Cortex of kidney (tissue), 1 donor: ENCODE results near the gene LBH.

Experiments
- DNase-seq: peaks from one replicate; lab custom pipeline; 2025; lab: John Stamatoyannopoulos, UW

The LBH gene

DNA sequence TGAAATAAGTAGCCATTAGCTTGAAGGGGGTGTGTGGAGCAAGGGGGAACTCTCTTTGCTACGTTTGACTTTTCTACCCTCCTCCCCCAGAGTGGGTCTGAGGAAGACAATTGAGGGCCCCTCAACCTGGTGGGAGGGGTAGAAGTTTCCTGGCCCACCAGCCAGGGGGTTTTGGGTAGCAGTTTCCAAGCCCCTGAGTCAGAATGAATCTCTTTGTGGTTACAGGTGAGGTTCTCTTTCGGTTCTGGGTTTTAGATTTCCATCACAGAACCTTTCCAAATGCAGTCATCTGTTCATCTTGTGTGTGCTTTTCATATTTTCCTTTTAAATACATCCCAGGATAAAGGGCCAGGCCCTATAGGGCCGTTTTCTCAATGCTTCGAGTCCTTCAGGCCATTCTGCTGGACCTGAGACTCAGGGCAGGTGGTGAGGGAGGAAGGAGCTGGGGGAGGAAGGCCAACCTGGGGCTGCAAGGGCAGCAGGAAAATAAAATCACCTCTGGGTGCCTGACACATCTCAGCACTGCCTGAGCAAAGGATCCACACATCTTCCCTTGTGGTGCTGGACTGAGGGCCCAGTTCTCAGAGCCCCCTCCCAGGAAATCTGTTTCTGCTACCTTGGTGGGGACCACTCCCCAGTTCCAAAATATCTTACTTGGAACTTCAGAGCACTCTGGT lies 4.7 kb downstream of the LBH start:
- no peak for DNase-seq

GRCh38 chr2:30236591-30237238 lies 5.4 kb downstream of the LBH start:
- DNase-seq = no peak

DNA sequence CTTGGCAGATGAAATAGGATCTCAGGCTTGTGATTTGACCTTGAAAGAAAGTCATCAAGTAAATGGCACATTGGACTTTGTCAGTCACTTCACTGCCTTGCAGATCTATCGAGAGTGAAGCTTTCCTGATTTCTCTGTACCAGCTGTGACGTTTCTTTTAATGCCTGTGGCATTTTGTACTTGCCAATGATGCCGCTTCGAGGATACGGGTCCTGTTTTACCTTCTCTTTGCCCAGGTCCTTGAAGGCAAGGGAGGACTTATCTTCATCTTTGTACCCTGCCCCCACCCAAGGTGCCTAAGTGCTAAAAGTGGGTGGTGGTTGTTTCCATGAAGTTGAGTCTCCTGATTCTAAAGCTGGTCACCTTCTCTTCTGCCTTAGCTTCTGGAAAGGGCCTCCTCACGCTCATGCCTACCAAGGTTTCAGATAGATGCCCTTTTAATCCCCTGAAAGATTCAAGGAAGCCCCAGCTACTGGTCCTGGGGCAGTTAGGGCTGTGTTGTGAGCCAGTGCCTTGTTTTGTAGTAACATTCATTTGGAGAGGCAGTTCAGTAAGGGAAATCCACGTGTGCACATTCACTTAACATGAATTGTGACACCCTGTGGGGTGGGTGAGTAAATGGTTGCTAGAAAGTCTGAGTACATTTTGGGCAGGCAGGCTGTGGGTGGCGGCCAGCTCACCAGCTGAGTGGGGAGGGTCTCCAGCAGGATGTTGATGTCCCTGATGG lies 6.1 kb downstream of the LBH start:
- DNase-seq = no peak

DNA sequence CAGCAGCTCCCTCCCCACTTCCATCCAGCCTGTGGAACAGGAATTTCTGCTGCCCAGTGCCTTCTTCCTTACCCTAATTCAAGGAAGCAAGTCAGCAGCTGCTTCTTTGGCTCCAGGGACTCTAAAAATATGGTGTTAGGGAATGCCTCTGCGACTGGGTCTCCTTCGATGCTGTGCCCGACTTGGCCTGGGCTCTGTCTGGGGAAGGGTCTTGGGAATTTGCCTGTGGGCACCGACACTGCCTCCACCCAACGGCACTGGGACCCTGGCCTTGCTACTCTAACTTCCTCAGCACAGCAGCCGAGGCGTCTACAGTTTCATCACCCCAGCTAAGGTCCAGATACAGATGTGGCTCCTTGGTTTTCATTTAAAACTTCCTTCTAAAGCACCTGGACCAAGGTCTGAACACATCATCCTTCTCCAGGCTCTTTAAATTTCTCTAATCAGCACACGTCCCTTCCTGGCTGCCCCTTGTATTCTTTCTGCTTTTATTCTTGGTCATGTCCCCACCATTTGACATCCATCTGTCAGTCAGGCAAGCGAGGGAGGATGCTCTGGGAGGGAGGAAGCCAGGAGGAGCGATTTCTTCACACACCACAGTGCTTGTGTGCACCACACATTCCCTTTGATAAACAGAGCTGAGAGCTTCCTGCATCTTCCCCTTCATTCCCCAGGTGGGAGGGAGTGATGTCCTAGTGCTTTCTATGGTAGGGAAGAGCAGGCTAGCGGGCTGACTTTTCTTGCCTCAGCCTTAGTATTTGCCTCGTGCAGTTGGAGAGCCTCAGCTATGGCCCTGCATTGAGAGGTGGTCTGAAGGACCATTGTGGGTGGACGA lies 6.8 kb downstream of the LBH start:
- DNase-seq = no peak

DNA sequence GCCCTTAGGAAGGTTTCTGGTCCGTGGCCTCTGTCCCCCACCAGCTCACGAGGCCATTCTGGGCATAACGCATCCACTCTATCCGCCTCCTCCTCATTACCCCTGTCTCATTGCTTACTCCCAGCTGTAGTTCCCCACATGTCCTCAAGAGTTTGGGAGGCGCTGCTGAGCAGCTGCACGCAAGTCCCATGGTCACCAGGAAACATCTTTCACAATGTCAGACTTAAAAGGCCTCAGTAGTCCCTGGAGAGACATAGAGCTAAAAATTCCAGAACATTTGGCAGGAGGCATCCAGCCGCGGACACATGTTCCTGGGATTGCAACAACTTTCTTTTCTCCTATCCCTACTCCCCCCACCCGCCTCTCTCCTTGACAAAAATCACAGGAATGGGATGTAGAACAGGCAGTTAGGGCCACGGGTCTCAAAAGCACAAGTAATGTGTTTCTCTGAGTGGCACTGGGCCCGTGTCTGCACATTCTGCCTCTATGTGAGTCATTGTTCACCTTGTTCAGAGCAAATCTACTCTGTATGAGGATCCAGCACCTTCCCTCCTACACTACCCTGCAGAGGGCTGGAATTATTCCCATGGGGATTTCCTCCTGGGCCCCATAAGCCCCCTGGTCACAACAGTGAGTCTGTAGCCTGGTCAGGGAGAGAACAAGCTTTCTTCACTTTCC lies 8.1 kb downstream of the LBH start:
- no peak for DNase-seq

DNA sequence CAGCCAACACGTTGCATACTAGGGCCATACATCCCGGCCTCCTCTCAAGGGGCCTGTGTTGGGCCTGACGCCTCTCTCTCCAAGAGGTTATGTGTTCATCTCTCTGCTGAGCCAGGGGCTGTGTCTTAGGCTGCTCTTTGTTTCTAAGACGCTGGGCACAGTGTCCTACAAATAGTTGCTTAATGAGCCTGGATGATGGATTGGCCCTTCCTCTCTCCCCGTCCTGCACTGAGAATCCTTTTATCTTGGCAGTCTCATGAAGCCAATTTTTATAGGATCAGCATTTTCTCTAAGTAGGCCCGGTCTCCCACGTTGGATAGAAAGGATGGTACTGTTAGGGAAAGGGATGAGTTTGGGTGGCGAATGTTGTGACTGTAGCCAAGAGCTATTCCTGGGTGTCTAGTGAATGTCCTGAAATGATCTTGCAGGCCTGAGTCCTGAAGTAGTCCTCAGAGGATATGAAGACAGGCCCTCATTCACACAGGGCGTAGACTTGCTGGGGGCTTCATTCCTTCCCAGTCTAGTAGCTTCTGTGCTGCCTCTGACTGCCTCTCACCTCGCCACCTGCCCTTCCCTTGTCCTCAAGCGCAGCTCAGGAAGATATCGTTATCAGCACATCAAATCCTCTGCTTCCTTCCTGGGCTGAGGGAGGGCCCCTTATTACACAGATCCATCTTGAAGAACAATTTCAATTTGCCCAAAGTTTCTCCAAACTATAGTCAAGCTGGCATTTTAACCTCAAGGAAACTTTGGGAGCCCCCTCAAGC lies 8.8 kb downstream of the LBH start:
- DNase-seq = no peak

GRCh38 chr2:30243231-30243630 lies 11.9 kb downstream of the LBH start:
- DNase-seq = no peak

DNA sequence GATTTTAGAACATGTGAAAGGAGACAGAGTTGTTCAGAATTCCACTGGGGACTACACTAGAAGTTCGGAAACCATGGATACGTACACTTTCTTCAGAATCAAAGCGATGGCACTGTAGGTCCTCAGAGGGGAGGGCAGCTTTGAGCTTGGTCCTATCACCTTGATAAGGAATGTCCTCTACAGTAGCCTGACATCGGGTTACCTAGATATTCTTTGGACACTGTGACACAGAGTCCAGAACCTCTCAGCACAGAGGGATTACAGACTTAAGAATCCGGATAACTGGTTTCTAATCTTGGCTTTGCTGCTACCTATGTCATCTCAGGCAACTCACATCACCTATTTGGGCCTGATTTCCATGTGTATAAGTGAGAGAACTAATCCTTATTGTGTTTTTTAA lies 14.0 kb downstream of the LBH start:
- no peak for DNase-seq

- no peak for DNase-seq
Measured at GRCh38 chr2:30248791-30249190, 17.5 kb downstream of the LBH start.

DNA sequence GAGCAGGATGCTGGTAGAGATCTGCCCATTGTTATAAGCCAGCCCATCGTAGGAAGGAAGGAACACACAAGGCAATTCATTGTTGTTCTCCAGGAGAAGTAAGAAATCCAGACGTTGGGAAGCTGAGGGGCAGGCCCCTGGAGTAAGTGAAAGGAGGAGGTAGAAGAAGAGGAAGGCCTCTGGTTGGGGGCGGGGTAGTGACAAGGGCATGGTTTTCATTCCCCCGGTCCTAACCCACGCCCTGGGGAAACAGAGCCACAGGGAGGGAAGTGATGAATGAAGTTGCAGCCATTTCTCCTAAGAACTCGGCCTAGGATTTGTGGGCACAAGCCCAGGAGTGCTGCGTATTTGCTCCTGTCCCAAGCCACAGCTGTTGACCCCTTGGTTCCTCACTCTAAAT lies 18.0 kb downstream of the LBH start:
- DNase-seq = no peak

DNA sequence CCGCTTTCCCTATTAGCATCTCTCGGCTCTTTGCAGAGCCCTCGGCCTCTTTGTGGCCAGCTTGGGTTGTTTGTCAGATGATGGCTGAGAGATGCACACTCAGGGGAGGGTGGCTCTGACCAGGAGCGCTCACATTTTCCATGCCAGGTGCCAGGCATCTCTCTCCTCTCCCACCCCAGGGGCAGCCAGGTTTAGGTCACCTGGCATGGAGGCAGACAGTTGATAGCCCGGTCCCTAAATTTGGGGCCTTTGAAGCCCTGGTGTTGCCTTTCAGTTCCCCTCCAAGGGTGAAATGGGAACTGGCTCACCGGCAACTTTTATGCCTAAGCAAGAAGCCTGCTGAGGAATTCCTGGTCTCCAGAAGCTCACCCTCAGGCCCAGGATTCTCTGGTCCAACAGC lies 19.1 kb downstream of the LBH start:
- DNase-seq = no peak

- DNase-seq = no peak
Measured at GRCh38 chr2:30252723-30253701, 21.7 kb downstream of the LBH start.

- DNase-seq = no peak
Measured at GRCh38 chr2:30253873-30254684, 22.7 kb downstream of the LBH start.

GRCh38 chr2:30254685-30255001 lies 23.3 kb downstream of the LBH start:
- DNase-seq = no peak

GRCh38 chr2:30255026-30255425 lies 23.7 kb downstream of the LBH start:
- DNase-seq = no peak

DNA sequence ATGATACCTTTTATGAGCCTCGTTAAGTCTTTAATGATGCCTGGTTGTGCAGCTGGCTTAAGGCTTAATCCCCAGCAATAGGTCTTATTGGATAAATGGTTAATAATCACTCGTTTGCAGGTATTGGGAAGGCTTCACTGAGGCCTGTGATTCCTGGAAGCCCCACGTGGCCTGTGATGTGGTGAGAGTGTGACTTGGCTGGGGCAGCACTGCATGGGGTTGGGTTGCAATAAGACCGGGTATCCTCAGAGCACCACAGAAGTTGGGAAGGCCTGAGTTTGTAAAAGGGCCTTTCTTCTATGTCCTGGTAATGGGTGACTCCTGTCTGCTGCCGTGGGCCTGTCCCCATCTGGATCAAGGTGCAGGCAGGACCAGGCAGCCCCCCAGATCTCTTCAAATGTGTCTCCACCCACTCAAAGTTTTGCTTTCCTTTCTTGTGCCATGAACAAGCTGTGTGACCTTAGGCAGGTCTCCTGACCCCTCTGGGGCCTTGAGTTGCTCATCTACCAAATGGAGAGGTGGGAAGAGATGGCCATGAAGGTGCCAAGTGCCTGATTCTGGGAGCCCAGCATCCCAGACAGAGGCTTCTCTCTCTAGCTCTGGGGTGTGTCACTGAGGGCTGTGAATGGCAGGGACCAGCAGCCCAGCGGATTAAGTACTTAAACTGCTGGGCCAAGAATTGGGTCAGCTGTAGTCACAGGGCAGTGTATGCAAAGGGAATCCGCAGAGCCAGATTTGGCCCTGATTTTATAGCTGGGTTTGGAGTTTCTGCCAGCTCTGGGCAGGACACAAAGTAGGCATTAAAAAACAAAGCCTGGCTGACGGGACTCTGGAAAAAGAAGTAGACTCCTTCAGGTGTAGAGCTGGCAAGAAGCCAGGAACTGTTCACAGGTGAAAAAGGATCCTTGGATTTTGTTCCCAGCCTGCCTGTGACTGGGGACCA lies 24.4 kb downstream of the LBH start:
- DNase-seq = no peak

DNA sequence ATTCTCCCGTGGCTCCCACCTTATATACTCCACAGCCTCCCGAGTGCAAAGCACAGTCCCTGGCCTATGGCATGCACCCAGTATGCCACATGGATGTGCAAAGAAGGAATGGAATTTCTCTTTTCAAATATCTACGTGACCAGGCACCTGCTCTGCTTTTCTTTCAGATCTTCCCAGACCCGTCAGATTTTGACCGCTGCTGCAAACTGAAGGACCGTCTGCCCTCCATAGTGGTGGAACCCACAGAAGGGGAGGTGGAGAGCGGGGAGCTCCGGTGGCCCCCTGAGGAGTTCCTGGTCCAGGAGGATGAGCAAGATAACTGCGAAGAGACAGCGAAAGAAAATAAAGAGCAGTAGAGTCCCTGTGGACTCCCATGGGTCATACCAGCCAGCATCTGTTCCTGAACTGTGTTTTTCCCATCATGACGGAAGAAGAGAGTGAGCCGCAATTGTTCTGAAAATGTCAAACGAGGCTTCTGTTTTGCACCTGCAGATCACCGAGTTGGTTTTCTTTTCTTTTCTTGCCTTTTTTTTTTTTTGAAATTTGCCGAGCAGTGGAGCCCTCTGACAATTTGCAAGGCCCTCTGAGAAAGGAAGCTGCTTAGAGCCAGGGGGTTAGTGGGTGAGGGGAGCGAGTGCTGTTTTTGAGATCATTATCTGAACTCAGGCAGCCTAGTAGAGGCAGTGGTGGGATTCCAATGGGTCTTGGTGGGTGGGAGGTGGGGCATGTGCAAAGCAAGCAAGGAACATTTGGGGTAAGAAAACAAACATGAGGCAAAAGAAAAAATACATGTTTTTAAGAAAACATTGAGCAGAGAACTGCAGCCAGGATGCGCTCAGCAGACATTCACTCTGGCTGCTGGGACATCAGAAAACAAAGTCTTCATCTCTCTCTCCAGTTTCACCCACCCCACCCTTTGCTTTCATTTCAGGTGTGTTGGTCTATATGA lies 26.2 kb downstream of the LBH start:
- no peak for DNase-seq
